CD4-positive, alpha-beta memory T cell (primary cell): ENCODE results near the gene IRGQ. TPM values are rescaled to one million over a fixed set of nuclear protein-coding genes. Genes with fewer than 3 reads are reported as not detected.
"Not testable (repeated sequence)": the region's sequence is repeated elsewhere in the genome, so short reads cannot be mapped to it uniquely, and the experiment has no call there.

Source experiments
- CTCF ChIA-PET: fragments of 350-600 bp; sonication (Branson Sonifier 250); formaldehyde crosslinking; loops from one replicate; lab custom pipeline; 2021; ENCODE audit warnings: inconsistent platforms; ENCODE audit not compliant: partially characterized antibody; lab: Charles Lee
- POLR2A ChIA-PET: fragments of 350-600 bp; sonication (Branson Sonifier 250); formaldehyde crosslinking; loops from one replicate; lab custom pipeline; 2021; ENCODE audit not compliant: partially characterized antibody; lab: Charles Lee
- DNase-seq, 5 donors: peaks; one replicate each; pipeline versions ENCODE4 v3.0.0 to v3.0.0-alpha.2; 2020 to 2022; ENCODE audit warnings: mixed read lengths in 1 of 5
- H3K27ac ChIP-seq: one replicate; pipeline ENCODE4 v1.7.0; 2013; ENCODE audit warnings: low read depth, low read length
- H3K27me3 ChIP-seq: 2 replicates; pipeline ENCODE4 v1.7.0; 2013; ENCODE audit warnings: mild to moderate bottlenecking, low read length, moderate library complexity; ENCODE audit not compliant: insufficient read depth
- H3K36me3 ChIP-seq: 2 replicates; pipeline ENCODE4 v1.7.0; 2013; ENCODE audit warnings: mild to moderate bottlenecking, low read length, moderate library complexity; ENCODE audit not compliant: insufficient read depth
- H3K4me1 ChIP-seq: 2 replicates; pipeline ENCODE4 v1.7.0; 2013; ENCODE audit warnings: mild to moderate bottlenecking, low read length, moderate library complexity; ENCODE audit not compliant: insufficient read depth
- H3K4me3 ChIP-seq, 2 donors: one replicate each; pipeline ENCODE4 v1.7.0; 2013; ENCODE audit warnings: low read length in 2 of 2, mild to moderate bottlenecking in 1 of 2
- H3K9me3 ChIP-seq, 2 donors: one replicate each; pipeline ENCODE4 v1.7.0; 2013; ENCODE audit warnings: low read length in 2 of 2, control low read depth in 1 of 2; ENCODE audit not compliant: control insufficient read depth in 1 of 2
- H3K27ac Mint-ChIP-seq, 7 donors: one replicate each; pipeline ENCODE4 v1.8.0; 2020 to 2021; ENCODE audit warnings: mixed read lengths in 7 of 7, mild to moderate bottlenecking in 6 of 7, inconsistent platforms in 3 of 7, moderate library complexity in 3 of 7
- H3K27me3 Mint-ChIP-seq, 2 donors: one replicate each; pipeline ENCODE4 v1.8.0; 2020 to 2021; ENCODE audit warnings: mixed read lengths in 2 of 2
- H3K36me3 Mint-ChIP-seq, 2 donors: one replicate each; pipeline ENCODE4 v1.8.0; 2020 to 2021; ENCODE audit warnings: mixed read lengths in 2 of 2, inconsistent platforms in 1 of 2, mild to moderate bottlenecking in 1 of 2
- H3K4me1 Mint-ChIP-seq, 4 donors: one replicate each; pipeline ENCODE4 v1.8.0; 2020 to 2021; ENCODE audit warnings: mixed read lengths in 4 of 4, mild to moderate bottlenecking in 1 of 4
- H3K4me3 Mint-ChIP-seq, 8 donors: one replicate each; pipeline ENCODE4 v1.8.0; 2020 to 2021; ENCODE audit warnings: mixed read lengths in 8 of 8, mild to moderate bottlenecking in 7 of 8, moderate library complexity in 6 of 8, inconsistent platforms in 3 of 8
- H3K9me3 Mint-ChIP-seq, 8 donors: one replicate each; pipeline ENCODE4 v1.8.0; 2020 to 2021; ENCODE audit warnings: mixed read lengths in 8 of 8, mild to moderate bottlenecking in 5 of 8, inconsistent platforms in 3 of 8, moderate library complexity in 1 of 8
- intact Hi-C: fragments of 100-400 bp; cut with micrococcal nuclease; formaldehyde crosslinking; loops from one replicate; pipeline ENCODE4 v1.15.1; 2023
- polyA plus RNA-seq, 2 donors: library from polyadenylated mRNA; unstranded; fragments of 300-500 nt; fragmentation: Illumina TruSeq; gene quantifications; one replicate each; pipeline ENCODE4 v1.2.3, GENCODE V29; 2021
- total RNA-seq, 2 experiments: library from RNA; stranded (reverse); gene quantifications; one replicate each; pipeline ENCODE4 v1.2.3, GENCODE V29; 2021

The IRGQ gene
- total and polyA plus RNA-seq, 4 experiments from 2014 or later: 0.37 to 17.9 (median 9.4) TPM

- peaks cover 7 to 36% of the 10 kb centered on the region in 2 donors for H3K36me3 Mint-ChIP-seq
- no peak overlapping the region for H3K4me3 ChIP-seq
- peak overlapping the region in 7 of 8 donors; percentile 27 to 98 (median 94) for H3K4me3 Mint-ChIP-seq
- no peaks in the 10 kb centered on the region for H3K27me3 ChIP-seq
- no peaks in the 10 kb centered on the region for H3K9me3 Mint-ChIP-seq
- ChIA-PET POLR2A (interaction anchor here (0.9 to 5.1 kb wide), 19 partner anchors 19 to 191 kb away, joined by 3 to 61 read pairs (median 6); partner anchors contain the start of genes PINLYP, PLAUR, XRCC1 and ZNF575), CTCF (interaction anchor here (0.9 to 7.2 kb wide), 34 partner anchors 9 to 216 kb away, joined by 3 to 245 read pairs (median 8); partner anchors contain the start of genes PHLDB3, PINLYP, XRCC1 and ZNF575)
- peaks cover 14% of the 10 kb centered on the region for H3K36me3 ChIP-seq
- H3K27ac Mint-ChIP-seq: peak overlapping the region; percentile 22 to 100 (median 96)
- DNase-seq: no peak
- no peaks in the 10 kb centered on the region for H3K27me3 Mint-ChIP-seq
- no peaks in the 10 kb centered on the region for H3K9me3 ChIP-seq
- peaks cover 27 to 58% (median 42%) of the 10 kb centered on the region in 4 donors for H3K4me1 Mint-ChIP-seq
- H3K27ac ChIP-seq: peak overlapping the region; percentile 93
- H3K4me1 ChIP-seq: peaks cover 26% of the 10 kb centered on the region
- intact Hi-C loops: loop anchor here (1.0 to 2.0 kb wide), 3 partner anchors 67 to 155 kb away; partner anchors contain the start of gene ETHE1
These were observed 1.7 kb downstream of the IRGQ start for GRCh38 chr19:43594081-43594697.

- DNase-seq: no peak
- H3K36me3 Mint-ChIP-seq: peaks cover 7 to 32% of the 10 kb centered on the region in 2 donors
- Histone ChIP-seq H3K9me3 (no peaks in the 10 kb centered on the region), H3K4me1 (peaks cover 21% of the 10 kb centered on the region), H3K36me3 (peaks cover 7% of the 10 kb centered on the region), H3K27ac (no peak overlapping the region), H3K4me3 (no peak overlapping the region), H3K27me3 (no peaks in the 10 kb centered on the region)
- H3K4me3 Mint-ChIP-seq: peak overlapping the region in 1 of 8 donors; percentile 78
- no peaks in the 10 kb centered on the region for H3K27me3 Mint-ChIP-seq
- H3K27ac Mint-ChIP-seq: peak overlapping the region in 2 of 7 donors; percentile 42 to 85
- ChIA-PET POLR2A (interaction anchor here (4.4 to 5.1 kb wide), 2 partner anchors 18 to 38 kb away, joined by 49 to 61 read pairs; partner anchors contain the start of genes PINLYP and XRCC1), CTCF (interaction anchor here (3.9 to 7.2 kb wide), 4 partner anchors 23 to 145 kb away, joined by 16 to 245 read pairs (median 51); no protein-coding TSS in a partner anchor)
- no peaks in the 10 kb centered on the region for H3K9me3 Mint-ChIP-seq
- peaks cover 23 to 50% (median 35%) of the 10 kb centered on the region in 4 donors for H3K4me1 Mint-ChIP-seq
- intact Hi-C loops: no loop called here
These were observed 3.1 kb downstream of the IRGQ start for GRCh38 chr19:43592800-43593350.

GRCh38 chr19:43591904-43592772 lies 3.8 kb downstream of the IRGQ start:
- no peak for DNase-seq
- Mint-ChIP-seq H3K36me3 (peaks cover 7 to 29% of the 10 kb centered on the region in 2 donors), H3K27me3 (no peaks in the 10 kb centered on the region), H3K4me3 (no peak overlapping the region), H3K4me1 (peaks cover 16 to 43% (median 28%) of the 10 kb centered on the region in 4 donors), H3K9me3 (no peaks in the 10 kb centered on the region), H3K27ac (no peak overlapping the region)
- POLR2A ChIA-PET: interaction anchor here (0.6 kb wide), 1 partner anchor 30 kb away, joined by 3 read pairs; no protein-coding TSS in a partner anchor
- Histone ChIP-seq H3K4me1 (peaks cover 14% of the 10 kb centered on the region), H3K9me3 (no peaks in the 10 kb centered on the region), H3K4me3 (no peak overlapping the region), H3K27me3 (no peaks in the 10 kb centered on the region), H3K27ac (no peak overlapping the region), H3K36me3 (peaks cover 7% of the 10 kb centered on the region)
- CTCF ChIA-PET: interaction anchor here (4.2 to 7.2 kb wide), 2 partner anchors 30 to 39 kb away, joined by 59 to 245 read pairs; no protein-coding TSS in a partner anchor
- intact Hi-C loops: no loop called here

DNA sequence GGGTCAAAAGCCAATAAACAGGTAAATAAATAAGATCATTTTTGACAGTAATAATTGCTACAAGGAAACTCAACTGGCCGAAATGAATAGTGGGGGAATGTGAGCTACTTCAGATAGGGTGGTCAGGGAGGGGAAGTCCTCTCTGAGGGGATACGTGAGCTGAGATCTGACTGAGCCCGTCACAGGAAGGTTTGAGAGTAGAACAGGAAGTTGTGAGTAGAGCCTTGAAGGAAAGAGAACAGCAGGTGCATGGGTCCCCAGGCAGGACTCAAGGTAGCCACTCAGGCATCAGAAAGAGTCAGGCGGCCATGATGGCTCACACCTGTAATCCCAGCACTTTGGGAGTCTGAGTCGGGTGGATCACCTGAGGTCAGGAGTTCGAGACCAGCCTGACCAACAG lies 6.3 kb downstream of the IRGQ start:
- H3K4me3 ChIP-seq: no peak overlapping the region
- ChIA-PET CTCF (interaction anchor here (3.2 kb wide), 1 partner anchor 35 kb away, joined by 19 read pairs; no protein-coding TSS in a partner anchor), POLR2A (no interaction called here)
- Mint-ChIP-seq H3K4me3 (no peak overlapping the region), H3K27ac (peak overlapping the region in 6 of 7 donors; percentile 11 to 75 (median 58)), H3K36me3 (peaks cover 7 to 18% of the 10 kb centered on the region in 2 donors), H3K9me3 (no peaks in the 10 kb centered on the region), H3K4me1 (peaks cover 9 to 28% (median 16%) of the 10 kb centered on the region in 4 donors), H3K27me3 (no peaks in the 10 kb centered on the region)
- intact Hi-C loops: no loop called here
- H3K27me3 ChIP-seq: no peaks in the 10 kb centered on the region
- H3K4me1 ChIP-seq: peaks cover 8% of the 10 kb centered on the region
- no peak overlapping the region for H3K27ac ChIP-seq
- H3K36me3 ChIP-seq: peaks cover 7% of the 10 kb centered on the region
- no peaks in the 10 kb centered on the region for H3K9me3 ChIP-seq
- DNase-seq: no peak

DNA sequence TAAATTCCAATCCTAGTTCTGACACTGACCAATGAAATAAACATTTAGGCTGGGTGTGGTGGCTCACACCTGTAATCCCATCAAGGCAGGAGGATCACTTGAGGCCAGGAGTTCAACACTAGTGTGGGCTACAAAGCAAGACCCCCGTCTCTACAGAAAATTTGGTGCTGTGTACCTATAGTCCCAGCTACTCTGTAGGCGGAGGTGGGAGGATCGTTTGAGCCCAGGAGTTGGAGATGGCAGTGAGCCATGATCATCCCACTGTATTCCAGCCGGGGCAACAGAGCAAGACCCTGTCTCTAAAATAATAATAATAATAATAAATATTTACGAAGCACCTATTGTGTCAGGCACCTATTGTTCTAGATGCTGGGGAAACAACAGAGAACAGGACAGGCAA lies 6.7 kb downstream of the IRGQ start:
- no peak for DNase-seq
- Histone ChIP-seq H3K4me1 (peaks cover 4% of the 10 kb centered on the region), H3K27me3 (no peaks in the 10 kb centered on the region), H3K36me3 (peaks cover 7% of the 10 kb centered on the region), H3K4me3 (no peak overlapping the region), H3K9me3 (no peaks in the 10 kb centered on the region), H3K27ac (no peak overlapping the region)
- POLR2A ChIA-PET: no interaction called here
- Mint-ChIP-seq H3K4me3 (no peak overlapping the region), H3K27me3 (no peaks in the 10 kb centered on the region), H3K4me1 (peaks cover 9 to 30% (median 19%) of the 10 kb centered on the region in 4 donors), H3K9me3 (no peaks in the 10 kb centered on the region), H3K36me3 (peaks cover 7 to 18% of the 10 kb centered on the region in 2 donors), H3K27ac (peak overlapping the region in 6 of 7 donors; percentile 11 to 75 (median 58))
- intact Hi-C loops: no loop called here
- CTCF ChIA-PET: interaction anchor here (1.0 to 3.2 kb wide), 2 partner anchors 35 to 53 kb away, joined by 3 to 19 read pairs; no protein-coding TSS in a partner anchor

DNA sequence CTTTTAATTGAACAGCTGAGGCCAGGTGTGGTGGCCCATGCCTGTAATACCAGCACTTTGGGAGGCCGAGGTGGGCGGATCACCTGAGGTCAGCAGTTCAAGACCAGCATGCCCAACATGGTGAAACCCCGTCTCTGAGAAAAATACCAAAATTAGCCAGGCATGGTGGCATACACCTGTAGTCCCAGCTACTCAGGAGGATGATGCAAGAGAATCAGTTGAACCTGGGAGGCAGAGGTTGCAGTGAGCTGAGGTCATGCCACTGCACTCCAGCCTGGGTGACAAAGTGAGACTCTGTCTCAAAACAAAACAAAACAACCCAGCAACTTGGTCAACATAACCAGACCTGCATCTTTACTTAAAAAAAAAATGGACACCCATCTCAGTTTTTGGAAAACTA lies 8.9 kb downstream of the IRGQ start:
- H3K4me3 Mint-ChIP-seq, H3K4me1 ChIP-seq, DNase-seq, H3K36me3 Mint-ChIP-seq, H3K27me3 ChIP-seq, POLR2A ChIA-PET, intact Hi-C loops, H3K27me3 Mint-ChIP-seq, H3K4me3 ChIP-seq, H3K27ac ChIP-seq, H3K27ac Mint-ChIP-seq, H3K9me3 ChIP-seq, H3K36me3 ChIP-seq, H3K9me3 Mint-ChIP-seq: not testable (repeated sequence)
- CTCF ChIA-PET: interaction anchor here (1.2 kb wide), 1 partner anchor 12 kb away, joined by 5 read pairs; the partner anchor contains the start of genes PINLYP and XRCC1
- peaks cover 3 to 24% (median 12%) of the 10 kb centered on the region in 4 donors for H3K4me1 Mint-ChIP-seq
